HepG2 (cell line): ENCODE data around the gene KIAA1549. TPM values are rescaled to one million over a fixed set of nuclear protein-coding genes. Genes with fewer than 3 reads are reported as not detected.

Source experiments
- ASH2L ChIP-seq: fragments of 300-600, 200-600 bp; sonication (generic); IDR thresholded peaks from 2 replicates; pipeline ENCODE4 v1.7.0; 2017; ENCODE audit warnings: low read depth, mild to moderate bottlenecking, moderate library complexity, mixed read lengths, low read length; ENCODE audit not compliant: insufficient read length
- BHLHE40 ChIP-seq: IDR thresholded peaks from 2 replicates; pipeline ENCODE4 v1.6.1; 2011; ENCODE audit warnings: low read length, improper control_type of control experiment
- EP300 ChIP-seq, 3 experiments: sonication (generic) in 1 of 3; formaldehyde crosslinking in 1 of 3; IDR thresholded peaks; 2 replicates each; pipeline versions ENCODE4 v1.5.1 to v1.6.1; 2011 to 2020; ENCODE audit warnings: low read depth in 2 of 3, low read length in 2 of 3, borderline replicate concordance in 1 of 3, improper control_type of control experiment in 1 of 3, mild to moderate bottlenecking in 1 of 3, missing genetic modification reagents in 1 of 3, moderate library complexity in 1 of 3
- GABPB1 ChIP-seq: IDR thresholded peaks from 2 replicates; pipeline ENCODE4 v1.6.1; 2016; ENCODE audit warnings: mild to moderate bottlenecking, missing genetic modification reagents, moderate library complexity, missing compliant biosample characterization
- HDAC6 ChIP-seq: fragments of 200-600 bp; sonication (generic); IDR thresholded peaks from 2 replicates; pipeline ENCODE4 v1.7.0; 2017; ENCODE audit warnings: mild to moderate bottlenecking, antibody characterized with exemption, low read length, low read depth
- JUN ChIP-seq: sonication (generic); formaldehyde crosslinking; IDR thresholded peaks from 2 replicates; pipeline ENCODE4 v1.4.0; 2020; ENCODE audit warnings: mild to moderate bottlenecking, missing genetic modification reagents
- PITX1 ChIP-seq: sonication (generic); formaldehyde crosslinking; IDR thresholded peaks from 2 replicates; pipeline ENCODE4 v1.5.1; 2020; ENCODE audit warnings: mild to moderate bottlenecking, missing genetic modification reagents
- PREB ChIP-seq: sonication (generic); formaldehyde crosslinking; IDR thresholded peaks from 2 replicates; pipeline ENCODE4 v1.4.0; 2020; ENCODE audit warnings: missing genetic modification reagents
- RFX3 ChIP-seq: IDR thresholded peaks from 2 replicates; pipeline ENCODE4 v1.6.1; 2016; ENCODE audit warnings: missing biosample characterization, missing genetic modification reagents
- SALL2 ChIP-seq: sonication (generic); formaldehyde crosslinking; IDR thresholded peaks from 2 replicates; pipeline ENCODE4 v1.8.1; 2023; ENCODE audit warnings: mild to moderate bottlenecking, missing genetic modification reagents, inconsistent platforms
- SMAD9 ChIP-seq: sonication (generic); formaldehyde crosslinking; IDR thresholded peaks from 2 replicates; pipeline ENCODE4 v1.5.1; 2020; ENCODE audit warnings: mild to moderate bottlenecking, missing genetic modification reagents
- SRSF1 ChIP-seq: fragments of 200-400 bp; formaldehyde crosslinking; optimal IDR thresholded peaks from 2 replicates; pipeline ENCODE3; 2017; ENCODE audit warnings: mild to moderate bottlenecking, low read depth, low read length, moderate library complexity
- TFDP1 ChIP-seq: IDR thresholded peaks from 2 replicates; pipeline ENCODE4 v1.6.1; 2016; ENCODE audit warnings: missing compliant biosample characterization, missing genetic modification reagents, borderline replicate concordance
- ZFP36 ChIP-seq: fragments of 150-350 bp; IDR thresholded peaks from 2 replicates; pipeline ENCODE4 v1.6.1; 2018; ENCODE audit warnings: borderline replicate concordance, low read length, low read depth; ENCODE audit not compliant: partially characterized antibody
- ZNF253 ChIP-seq: sonication (generic); formaldehyde crosslinking; IDR thresholded peaks from 2 replicates; pipeline ENCODE4 v1.8.0; 2022; ENCODE audit warnings: mild to moderate bottlenecking, missing genetic modification reagents, borderline replicate concordance
- ZNF3 ChIP-seq: IDR thresholded peaks from 2 replicates; pipeline ENCODE4 v1.7.0; 2017; ENCODE audit warnings: inconsistent platforms
- ZNF367 ChIP-seq: sonication (generic); formaldehyde crosslinking; IDR thresholded peaks from 2 replicates; pipeline ENCODE4 v1.4.0; 2020; ENCODE audit warnings: missing genetic modification reagents, borderline replicate concordance
- ZNF460 ChIP-seq: sonication (generic); formaldehyde crosslinking; IDR thresholded peaks from 2 replicates; pipeline ENCODE4 v1.5.1; 2020; ENCODE audit warnings: missing genetic modification reagents, mild to moderate bottlenecking, borderline replicate concordance
- ZNF543 ChIP-seq: sonication (generic); formaldehyde crosslinking; IDR thresholded peaks from 2 replicates; pipeline ENCODE4 v1.4.0; 2020; ENCODE audit warnings: mild to moderate bottlenecking, missing genetic modification reagents
- ZNF615 ChIP-seq: sonication (generic); formaldehyde crosslinking; IDR thresholded peaks from 2 replicates; pipeline ENCODE4 v1.5.0; 2020; ENCODE audit warnings: mild to moderate bottlenecking, missing genetic modification reagents, borderline replicate concordance
- ZNF691 ChIP-seq: sonication (generic); formaldehyde crosslinking; IDR thresholded peaks from 2 replicates; pipeline ENCODE4 v1.4.0; 2020; ENCODE audit warnings: missing genetic modification reagents, low read depth, mild to moderate bottlenecking, borderline replicate concordance
- ZNF776 ChIP-seq: sonication (generic); formaldehyde crosslinking; IDR thresholded peaks from 2 replicates; pipeline ENCODE4 v1.4.0; 2020; ENCODE audit warnings: mild to moderate bottlenecking, missing genetic modification reagents
- ZNF788 ChIP-seq: sonication (generic); formaldehyde crosslinking; IDR thresholded peaks from 2 replicates; pipeline ENCODE4 v1.5.0; 2020; ENCODE audit warnings: mild to moderate bottlenecking, missing genetic modification reagents, borderline replicate concordance
- polyA plus RNA-seq, 8 experiments: library from polyadenylated mRNA; depleted of rRNA in 3 of 8; stranded (reverse) in 7 of 8; unstranded in 1 of 8; fragments of >200 nt; fragmentation: Illumina TruSeq in 4 of 8; extraction: Trizol in 4 of 8; gene quantifications; 2 replicates each; pipeline versions ENCODE4 v1.2.1 to v1.2.3, GENCODE V29; 2011 to 2016; ENCODE audit warnings: low read depth in 4 of 8, missing spikeins in 1 of 8, mixed read lengths in 1 of 8; ENCODE audit not compliant: insufficient read depth in 1 of 8
- total RNA-seq, 5 experiments: library from RNA; depleted of rRNA; stranded (reverse); fragments of >200 nt; fragmentation: Illumina TruSeq; extraction: Trizol; gene quantifications; 2 replicates each; pipeline ENCODE4 v1.2.3, GENCODE V29; 2016; ENCODE audit warnings: low read depth in 1 of 5
- TF ChIP-seq, protein P1 (sequence below): sonication (generic); formaldehyde crosslinking; IDR thresholded peaks from 2 replicates; pipeline ENCODE4 v1.5.0; 2020; ENCODE audit warnings: mild to moderate bottlenecking, missing genetic modification reagents

The KIAA1549 gene
- total and polyA plus RNA-seq, 2 of the 13 experiments (the other 11 are each of a cell fraction or from before 2014, with no cell fraction given), result 1.1 to 1.8 TPM

- TF ChIP-seq, protein P1, sequence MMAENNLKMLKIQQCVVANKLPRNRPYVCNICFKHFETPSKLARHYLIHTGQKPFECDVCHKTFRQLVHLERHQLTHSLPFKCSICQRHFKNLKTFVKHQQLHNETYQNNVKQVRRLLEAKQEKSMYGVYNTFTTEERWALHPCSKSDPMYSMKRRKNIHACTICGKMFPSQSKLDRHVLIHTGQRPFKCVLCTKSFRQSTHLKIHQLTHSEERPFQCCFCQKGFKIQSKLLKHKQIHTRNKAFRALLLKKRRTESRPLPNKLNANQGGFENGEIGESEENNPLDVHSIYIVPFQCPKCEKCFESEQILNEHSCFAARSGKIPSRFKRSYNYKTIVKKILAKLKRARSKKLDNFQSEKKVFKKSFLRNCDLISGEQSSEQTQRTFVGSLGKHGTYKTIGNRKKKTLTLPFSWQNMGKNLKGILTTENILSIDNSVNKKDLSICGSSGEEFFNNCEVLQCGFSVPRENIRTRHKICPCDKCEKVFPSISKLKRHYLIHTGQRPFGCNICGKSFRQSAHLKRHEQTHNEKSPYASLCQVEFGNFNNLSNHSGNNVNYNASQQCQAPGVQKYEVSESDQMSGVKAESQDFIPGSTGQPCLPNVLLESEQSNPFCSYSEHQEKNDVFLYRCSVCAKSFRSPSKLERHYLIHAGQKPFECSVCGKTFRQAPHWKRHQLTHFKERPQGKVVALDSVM (CRISPR knock-in tag), result no peak
- TF ChIP-seq PITX1 (peak; percentile 58; the same call in 1 of the 2 replicates), GABPB1 (CRISPR knock-in tag) (no peak), ZNF543 (CRISPR knock-in tag) (no peak), HDAC6 (no peak), SALL2 (CRISPR knock-in tag) (no peak), RFX3 (no peak), ASH2L (peak; percentile 82), ZFP36 (no peak), PREB (CRISPR knock-in tag) (no peak), ZNF776 (no peak), BHLHE40 (peak; percentile 36; the same call in 1 of the 2 replicates), ZNF691 (peak; percentile 87; the same call in 1 of the 2 replicates), JUN (CRISPR knock-in tag) (no peak), EP300 (IDR thresholded peaks at IDR 0.05; ENCODE audit: low read depth in 2 of 2, low read length in 2 of 2) (no peak), EP300 (CRISPR knock-in tag; IDR thresholded peaks at IDR 0.05; ENCODE audit: borderline replicate concordance) (no peak), TFDP1 (peak; percentile 40; the same call in 1 of the 2 replicates), ZNF788 (CRISPR knock-in tag) (no peak), ZNF253 (CRISPR knock-in tag) (no peak), SRSF1 (no peak), ZNF460 (CRISPR knock-in tag) (no peak), ZNF367 (CRISPR knock-in tag) (no peak), ZNF3 (CRISPR knock-in tag) (peak; percentile 89), ZNF615 (no peak), SMAD9 (CRISPR knock-in tag) (no peak)
Measured at GRCh38 chr7:138890499-138891445, 90.4 kb downstream of the KIAA1549 start (continued).
